Measurements from ENCODE around the gene STEAP2.

The STEAP2 gene

DNA sequence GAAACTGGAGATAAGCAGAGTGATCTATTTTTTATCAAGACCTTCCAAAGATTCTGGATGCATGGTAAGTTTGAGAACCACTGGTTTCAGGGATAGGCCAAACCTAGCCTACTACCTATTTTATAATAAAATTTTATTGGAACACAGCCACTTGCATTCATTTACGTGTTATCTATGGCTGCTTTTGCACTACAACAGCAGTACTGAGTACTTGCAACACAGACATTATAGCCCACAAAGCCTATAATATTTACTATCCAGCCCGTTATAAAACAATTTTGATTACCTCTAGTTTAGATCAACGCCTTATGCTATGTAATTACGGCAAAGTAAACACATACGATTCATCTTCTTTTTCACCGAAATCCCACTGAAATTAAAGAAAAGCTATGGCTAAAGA, 38.9 kb upstream of the STEAP2 start:
- Histone ChIP-seq H3K4me1 (ENCODE audit: insufficient read depth, low read length) (no peaks in the 10 kb centered on the region), H3K36me3 (ENCODE audit: insufficient read depth, low read length) (no peaks in the 10 kb centered on the region), H3K27me3 (ENCODE audit: insufficient read depth, low read length, poor library complexity) (no peaks in the 10 kb centered on the region), H2AFZ (ENCODE audit: low read depth, low read length) (no peak overlapping the region), H3K9ac (ENCODE audit: low read depth, low read length) (no peak overlapping the region), H3K79me2 (ENCODE audit: insufficient read depth, low read length) (no peaks in the 10 kb centered on the region), H3K4me2 (ENCODE audit: insufficient read depth, low read length) (no peak overlapping the region), H3K9me3 (ENCODE audit: insufficient read depth, low read length, severe bottlenecking) (peaks cover 15% of the 10 kb centered on the region), H3K4me3 (ENCODE audit: low read depth in 1 of 2, low read length in 2 of 2) (no peak overlapping the region), H4K20me1 (ENCODE audit: insufficient read depth, low read length) (no peaks in the 10 kb centered on the region), H3K27ac (ENCODE audit: low read length) (no peak overlapping the region)
- DNase-seq (no peak), ATAC-seq (ENCODE audit: insufficient read depth, low read depth) (no peak)
- TF ChIP-seq EZH2 (IDR thresholded peaks at IDR 0.05; ENCODE audit: borderline replicate concordance, low read depth, low read length, severe bottlenecking), result no peak
- TF ChIP-seq, protein P1, sequence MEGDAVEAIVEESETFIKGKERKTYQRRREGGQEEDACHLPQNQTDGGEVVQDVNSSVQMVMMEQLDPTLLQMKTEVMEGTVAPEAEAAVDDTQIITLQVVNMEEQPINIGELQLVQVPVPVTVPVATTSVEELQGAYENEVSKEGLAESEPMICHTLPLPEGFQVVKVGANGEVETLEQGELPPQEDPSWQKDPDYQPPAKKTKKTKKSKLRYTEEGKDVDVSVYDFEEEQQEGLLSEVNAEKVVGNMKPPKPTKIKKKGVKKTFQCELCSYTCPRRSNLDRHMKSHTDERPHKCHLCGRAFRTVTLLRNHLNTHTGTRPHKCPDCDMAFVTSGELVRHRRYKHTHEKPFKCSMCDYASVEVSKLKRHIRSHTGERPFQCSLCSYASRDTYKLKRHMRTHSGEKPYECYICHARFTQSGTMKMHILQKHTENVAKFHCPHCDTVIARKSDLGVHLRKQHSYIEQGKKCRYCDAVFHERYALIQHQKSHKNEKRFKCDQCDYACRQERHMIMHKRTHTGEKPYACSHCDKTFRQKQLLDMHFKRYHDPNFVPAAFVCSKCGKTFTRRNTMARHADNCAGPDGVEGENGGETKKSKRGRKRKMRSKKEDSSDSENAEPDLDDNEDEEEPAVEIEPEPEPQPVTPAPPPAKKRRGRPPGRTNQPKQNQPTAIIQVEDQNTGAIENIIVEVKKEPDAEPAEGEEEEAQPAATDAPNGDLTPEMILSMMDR (IDR thresholded peaks at IDR 0.05; ENCODE audit: borderline replicate concordance, extremely low read depth, low read length, poor library complexity, severe bottlenecking), result no peak

DNA sequence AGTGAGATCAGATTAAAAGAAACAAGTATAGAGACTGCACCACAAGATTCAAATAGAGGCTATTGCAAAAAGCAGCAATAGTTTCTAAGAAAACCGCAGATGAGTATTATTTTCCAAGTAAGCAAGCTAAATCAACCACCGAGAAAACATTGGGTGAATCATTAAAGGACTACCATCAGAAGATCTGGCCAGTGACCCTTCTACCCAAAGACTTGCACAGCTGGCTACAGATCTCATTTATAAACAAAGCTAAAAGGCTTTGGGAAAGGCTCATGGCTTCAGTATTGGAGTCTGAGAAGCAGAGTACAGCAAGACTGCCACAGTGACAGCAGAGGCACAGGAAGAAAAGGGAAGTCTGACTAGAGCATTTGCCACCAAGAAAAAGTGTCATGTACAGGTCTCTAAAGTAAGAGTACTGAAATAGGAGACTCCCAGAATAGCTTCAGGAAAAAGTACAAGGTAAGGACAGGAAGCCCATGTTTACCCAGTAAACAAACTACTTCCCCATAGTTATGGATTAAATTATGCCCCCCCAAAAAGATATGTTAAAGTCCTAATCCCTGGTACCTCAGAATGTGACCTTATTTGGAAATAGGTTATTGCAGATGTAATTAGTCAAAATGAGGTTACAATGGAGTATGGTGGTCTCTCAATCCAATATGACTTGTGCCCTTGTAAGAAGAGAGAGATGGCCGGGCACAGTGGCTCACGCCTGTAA, 38.3 kb upstream of the STEAP2 start:
- H2AFZ ChIP-seq (ENCODE audit: low read depth, low read length), result no peak overlapping the region
- H3K4me2 ChIP-seq (ENCODE audit: insufficient read depth, low read length), result no peak overlapping the region
- no peaks in the 10 kb centered on the region for H3K27me3 ChIP-seq (ENCODE audit: insufficient read depth, low read length, poor library complexity)
- no peaks in the 10 kb centered on the region for H3K36me3 ChIP-seq (ENCODE audit: insufficient read depth, low read length)
- H3K79me2 ChIP-seq (ENCODE audit: insufficient read depth, low read length), result no peaks in the 10 kb centered on the region
- H3K9ac ChIP-seq (ENCODE audit: low read depth, low read length), result no peak overlapping the region
- no peaks in the 10 kb centered on the region for H4K20me1 ChIP-seq (ENCODE audit: insufficient read depth, low read length)
- ATAC-seq (ENCODE audit: insufficient read depth, low read depth), result no peak
- H3K4me3 ChIP-seq (ENCODE audit: low read depth in 1 of 2, low read length in 2 of 2), result no peak overlapping the region
- no peak for TF ChIP-seq EZH2 (IDR thresholded peaks at IDR 0.05; ENCODE audit: borderline replicate concordance, low read depth, low read length, severe bottlenecking)
- TF ChIP-seq, protein P1 (IDR thresholded peaks at IDR 0.05; ENCODE audit: borderline replicate concordance, extremely low read depth, low read length, poor library complexity, severe bottlenecking), result no peak
- H3K27ac ChIP-seq (ENCODE audit: low read length), result no peak overlapping the region
- no peaks in the 10 kb centered on the region for H3K4me1 ChIP-seq (ENCODE audit: insufficient read depth, low read length)
- no peak for DNase-seq
- H3K9me3 ChIP-seq (ENCODE audit: insufficient read depth, low read length, severe bottlenecking), result peaks cover 15% of the 10 kb centered on the region

DNA sequence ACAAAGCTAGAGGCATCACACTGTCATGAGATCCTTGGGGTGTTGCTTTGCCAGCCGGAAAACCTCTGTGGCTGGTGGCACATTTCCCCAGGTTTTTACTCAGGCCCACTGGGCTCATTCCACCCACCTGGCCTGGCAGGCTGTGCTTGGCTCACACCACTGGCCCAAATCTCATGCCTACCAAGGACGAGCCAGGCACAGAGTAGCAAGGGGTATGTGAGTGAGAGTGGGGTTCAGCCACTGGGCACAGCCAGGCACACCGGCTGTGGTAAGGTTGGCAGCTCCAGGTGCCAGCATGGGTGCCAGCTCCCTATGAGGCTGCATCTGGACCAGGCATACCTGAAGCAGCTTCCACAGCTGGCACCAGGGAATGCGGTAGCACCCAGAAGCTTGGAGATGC, 35.9 kb upstream of the STEAP2 start:
- H3K9ac ChIP-seq (ENCODE audit: low read depth, low read length), result no peak overlapping the region
- no peaks in the 10 kb centered on the region for H3K79me2 ChIP-seq (ENCODE audit: insufficient read depth, low read length)
- no peak for ATAC-seq (ENCODE audit: insufficient read depth, low read depth)
- no peaks in the 10 kb centered on the region for H3K27me3 ChIP-seq (ENCODE audit: insufficient read depth, low read length, poor library complexity)
- H3K36me3 ChIP-seq (ENCODE audit: insufficient read depth, low read length), result no peaks in the 10 kb centered on the region
- peaks cover 15% of the 10 kb centered on the region for H3K9me3 ChIP-seq (ENCODE audit: insufficient read depth, low read length, severe bottlenecking)
- no peak overlapping the region for H2AFZ ChIP-seq (ENCODE audit: low read depth, low read length)
- H3K4me1 ChIP-seq (ENCODE audit: insufficient read depth, low read length), result no peaks in the 10 kb centered on the region
- H4K20me1 ChIP-seq (ENCODE audit: insufficient read depth, low read length), result no peaks in the 10 kb centered on the region
- no peak for DNase-seq
- no peak overlapping the region for H3K27ac ChIP-seq (ENCODE audit: low read length)
- H3K4me2 ChIP-seq (ENCODE audit: insufficient read depth, low read length), result no peak overlapping the region
- H3K4me3 ChIP-seq (ENCODE audit: low read depth in 1 of 2, low read length in 2 of 2), result no peak overlapping the region
- TF ChIP-seq EZH2 (IDR thresholded peaks at IDR 0.05; ENCODE audit: borderline replicate concordance, low read depth, low read length, severe bottlenecking), result no peak
- TF ChIP-seq, protein P1 (IDR thresholded peaks at IDR 0.05; ENCODE audit: borderline replicate concordance, extremely low read depth, low read length, poor library complexity, severe bottlenecking), result no peak

All from DND-41 (cell line).